22Rv1 (cell line): ENCODE data around the gene MEIS1.

ENCODE experiments used
- H3K27ac ChIP-seq: fragments of 450-650 bp; 2 replicates; pipeline ENCODE4 v1.5.1; 2017
- ZFX ChIP-seq: fragments of 450-650 bp; IDR thresholded peaks from 2 replicates; pipeline ENCODE4 v1.6.1; 2017; ENCODE audit warnings: antibody characterized with exemption, borderline replicate concordance
- TF ChIP-seq, protein P1 (sequence below): fragments of 450-650 bp; IDR thresholded peaks from 2 replicates; pipeline ENCODE4 v1.5.1; 2017; ENCODE audit warnings: mild to moderate bottlenecking

The MEIS1 gene

GRCh38 chr2:66594001-66594400 lies 159.1 kb downstream of the MEIS1 start:
- H3K27ac ChIP-seq: no peak overlapping the region
- TF ChIP-seq, protein P1, sequence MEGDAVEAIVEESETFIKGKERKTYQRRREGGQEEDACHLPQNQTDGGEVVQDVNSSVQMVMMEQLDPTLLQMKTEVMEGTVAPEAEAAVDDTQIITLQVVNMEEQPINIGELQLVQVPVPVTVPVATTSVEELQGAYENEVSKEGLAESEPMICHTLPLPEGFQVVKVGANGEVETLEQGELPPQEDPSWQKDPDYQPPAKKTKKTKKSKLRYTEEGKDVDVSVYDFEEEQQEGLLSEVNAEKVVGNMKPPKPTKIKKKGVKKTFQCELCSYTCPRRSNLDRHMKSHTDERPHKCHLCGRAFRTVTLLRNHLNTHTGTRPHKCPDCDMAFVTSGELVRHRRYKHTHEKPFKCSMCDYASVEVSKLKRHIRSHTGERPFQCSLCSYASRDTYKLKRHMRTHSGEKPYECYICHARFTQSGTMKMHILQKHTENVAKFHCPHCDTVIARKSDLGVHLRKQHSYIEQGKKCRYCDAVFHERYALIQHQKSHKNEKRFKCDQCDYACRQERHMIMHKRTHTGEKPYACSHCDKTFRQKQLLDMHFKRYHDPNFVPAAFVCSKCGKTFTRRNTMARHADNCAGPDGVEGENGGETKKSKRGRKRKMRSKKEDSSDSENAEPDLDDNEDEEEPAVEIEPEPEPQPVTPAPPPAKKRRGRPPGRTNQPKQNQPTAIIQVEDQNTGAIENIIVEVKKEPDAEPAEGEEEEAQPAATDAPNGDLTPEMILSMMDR: no peak
- TF ChIP-seq ZFX: no peak

GRCh38 chr2:66595556-66595955 lies 160.6 kb downstream of the MEIS1 start:
- H3K27ac ChIP-seq: no peak overlapping the region
- TF ChIP-seq ZFX: no peak
- TF ChIP-seq, protein P1: no peak

GRCh38 chr2:66596256-66596655 lies 161.3 kb downstream of the MEIS1 start:
- H3K27ac ChIP-seq: no peak overlapping the region
- TF ChIP-seq, protein P1: no peak
- TF ChIP-seq ZFX: no peak

- TF ChIP-seq, protein P1: no peak
- TF ChIP-seq ZFX: no peak
- no peak overlapping the region for H3K27ac ChIP-seq
Measured at GRCh38 chr2:66601624-66602023, 166.7 kb downstream of the MEIS1 start.

DNA sequence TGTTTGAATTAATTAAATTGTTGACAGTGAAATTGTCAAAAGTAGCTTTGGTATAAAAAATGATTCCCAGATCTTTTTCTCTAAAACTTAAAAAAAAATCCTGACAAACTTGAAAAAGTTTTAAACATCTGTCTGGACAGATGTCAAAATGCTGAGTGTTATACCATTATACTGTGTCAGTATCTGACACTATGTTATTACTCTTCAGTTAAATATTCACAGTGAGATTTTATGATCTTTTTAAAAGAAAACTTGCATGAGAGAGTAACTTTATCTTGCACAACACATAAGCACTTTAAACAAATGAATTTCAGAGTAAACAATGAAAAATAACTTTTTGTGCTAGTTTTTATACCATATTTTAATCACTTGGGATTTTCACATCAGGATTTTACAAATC lies 167.4 kb downstream of the MEIS1 start:
- TF ChIP-seq, protein P1: no peak
- no peak for TF ChIP-seq ZFX
- H3K27ac ChIP-seq: no peak overlapping the region

- no peak overlapping the region for H3K27ac ChIP-seq
- TF ChIP-seq, protein P1: no peak
- no peak for TF ChIP-seq ZFX
Measured at GRCh38 chr2:66604326-66604725, 169.4 kb downstream of the MEIS1 start.

DNA sequence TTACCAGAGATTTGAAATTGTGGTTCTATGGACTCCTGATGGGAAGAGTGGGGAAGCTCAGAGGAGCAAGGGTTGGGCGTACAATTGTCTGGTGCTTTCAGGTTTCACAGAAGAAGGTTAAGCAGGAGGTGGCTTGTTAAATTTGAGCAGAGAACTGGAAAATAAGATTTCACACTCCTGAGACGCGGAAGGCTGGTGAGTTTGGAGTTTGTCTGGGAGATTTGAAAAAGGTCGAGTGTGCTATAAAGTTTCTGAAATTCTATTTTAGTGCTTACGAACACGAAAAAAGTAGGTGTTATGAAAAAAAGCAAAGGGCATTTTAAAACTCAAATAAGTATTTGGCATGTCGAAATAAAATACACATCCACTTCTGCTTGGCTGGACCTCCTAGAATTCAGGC lies 170.1 kb downstream of the MEIS1 start:
- H3K27ac ChIP-seq: no peak overlapping the region

More for the DNA sequence above, 170.1 kb downstream of the MEIS1 start:
- no peak for TF ChIP-seq ZFX
- TF ChIP-seq, protein P1: no peak
